IPS DF 19.7 (cell line): ENCODE data around the gene RNH1.
"Not testable (repeated sequence)": the region's sequence is repeated elsewhere in the genome, so short reads cannot be mapped to it uniquely, and the experiment has no call there.

ENCODE experiments used
- DNase-seq: peaks from one replicate; pipeline ENCODE4 v3.0.0-alpha.2; 2013; ENCODE audit warnings: low read depth, low spot score

RNH1 gene

GRCh38 chr11:477052-477715, 29.9 kb downstream of the RNH1 start:
- DNase-seq = no peak

- DNase-seq = no peak
These were observed 30.6 kb downstream of the RNH1 start for GRCh38 chr11:476416-476815.

- no peak for DNase-seq
These were observed 31.1 kb downstream of the RNH1 start for GRCh38 chr11:475941-476340.

DNA sequence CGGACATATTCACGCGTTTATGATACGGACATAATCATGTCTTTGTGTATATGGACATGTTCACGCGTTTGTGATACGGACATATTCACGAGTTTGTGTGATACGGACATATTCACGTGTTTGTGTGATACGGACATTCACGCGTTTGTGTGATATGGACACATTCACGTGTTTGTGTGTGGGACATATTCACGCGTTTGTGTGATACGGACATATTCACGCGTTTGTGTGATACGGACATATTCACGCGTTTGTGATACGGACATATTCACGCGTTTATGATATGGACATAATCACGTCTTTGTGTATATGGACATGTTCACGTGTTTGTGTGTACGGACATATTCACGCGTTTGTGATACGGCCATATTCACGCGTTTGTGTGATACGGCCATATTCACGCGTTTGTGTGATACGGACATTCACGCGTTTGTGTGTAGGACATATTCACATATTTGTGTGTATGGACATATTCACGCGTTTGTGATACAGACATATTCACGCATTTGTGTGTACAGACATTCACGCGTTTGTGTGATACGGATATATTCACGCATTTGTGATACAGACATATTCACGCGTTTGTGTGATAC, 32.0 kb downstream of the RNH1 start:
- DNase-seq = no peak

- DNase-seq = no peak
These were observed 32.9 kb downstream of the RNH1 start for GRCh38 chr11:473962-474785.

DNA sequence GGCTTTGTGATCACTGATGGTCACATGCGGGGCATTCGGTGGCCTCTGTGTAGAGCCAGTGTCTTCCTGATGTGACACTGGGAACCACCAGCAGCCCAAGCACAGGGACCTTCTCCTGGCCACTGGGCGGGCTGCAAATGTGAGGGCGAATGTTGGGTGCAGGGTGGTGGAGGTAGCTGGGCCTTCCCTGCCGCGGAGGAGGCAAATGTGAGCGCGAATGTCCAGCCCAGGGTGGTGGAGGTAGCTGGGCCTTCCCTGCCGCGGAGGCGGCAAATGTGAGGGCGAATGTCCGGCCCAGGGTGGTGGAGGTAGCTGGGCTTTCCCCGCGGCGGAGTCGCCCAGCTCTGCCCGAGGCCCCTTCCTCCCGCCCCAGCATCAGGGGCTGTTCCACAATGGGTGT, 33.6 kb downstream of the RNH1 start:
- DNase-seq = no peak

DNA sequence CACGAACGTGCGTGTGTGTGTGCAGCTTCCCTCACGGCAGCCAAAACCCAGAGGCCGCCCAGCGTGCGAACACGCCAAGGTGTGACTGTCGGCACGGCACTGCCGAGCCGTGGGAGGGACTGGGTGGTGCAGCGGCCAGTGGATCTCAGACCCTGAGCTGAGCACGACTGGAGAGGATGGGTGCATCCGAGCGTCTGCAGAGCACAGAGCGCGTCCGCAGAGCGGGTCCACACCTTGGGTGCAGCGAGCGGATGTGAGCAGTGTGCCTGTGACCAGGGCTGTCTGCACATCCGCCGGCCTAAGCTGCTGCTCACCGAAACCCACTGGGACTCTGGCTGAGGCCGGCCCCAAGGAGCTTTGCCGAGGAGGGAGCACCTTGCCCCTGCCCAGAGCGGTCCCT, 34.2 kb downstream of the RNH1 start:
- no peak for DNase-seq

DNA sequence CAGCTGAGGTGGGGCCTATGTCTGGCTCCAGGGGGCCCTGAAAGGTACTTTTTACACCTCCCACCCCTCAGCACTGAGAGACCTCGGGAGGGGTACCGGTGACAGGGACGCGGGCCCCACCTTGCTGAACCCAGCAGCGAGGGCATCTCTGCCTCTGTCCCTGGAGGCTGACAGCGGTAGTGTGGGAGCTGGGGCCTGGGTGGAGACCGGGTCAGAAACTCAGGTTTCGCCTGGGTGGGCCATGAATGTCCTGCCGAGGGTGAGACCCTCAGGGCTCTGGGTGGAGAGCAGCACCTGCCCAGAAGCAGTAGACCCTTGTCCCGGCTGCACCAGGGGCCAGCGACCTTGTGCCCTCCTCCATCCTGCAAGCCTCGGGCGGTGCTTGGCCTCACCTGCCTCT, 34.8 kb downstream of the RNH1 start:
- DNase-seq = no peak

DNA sequence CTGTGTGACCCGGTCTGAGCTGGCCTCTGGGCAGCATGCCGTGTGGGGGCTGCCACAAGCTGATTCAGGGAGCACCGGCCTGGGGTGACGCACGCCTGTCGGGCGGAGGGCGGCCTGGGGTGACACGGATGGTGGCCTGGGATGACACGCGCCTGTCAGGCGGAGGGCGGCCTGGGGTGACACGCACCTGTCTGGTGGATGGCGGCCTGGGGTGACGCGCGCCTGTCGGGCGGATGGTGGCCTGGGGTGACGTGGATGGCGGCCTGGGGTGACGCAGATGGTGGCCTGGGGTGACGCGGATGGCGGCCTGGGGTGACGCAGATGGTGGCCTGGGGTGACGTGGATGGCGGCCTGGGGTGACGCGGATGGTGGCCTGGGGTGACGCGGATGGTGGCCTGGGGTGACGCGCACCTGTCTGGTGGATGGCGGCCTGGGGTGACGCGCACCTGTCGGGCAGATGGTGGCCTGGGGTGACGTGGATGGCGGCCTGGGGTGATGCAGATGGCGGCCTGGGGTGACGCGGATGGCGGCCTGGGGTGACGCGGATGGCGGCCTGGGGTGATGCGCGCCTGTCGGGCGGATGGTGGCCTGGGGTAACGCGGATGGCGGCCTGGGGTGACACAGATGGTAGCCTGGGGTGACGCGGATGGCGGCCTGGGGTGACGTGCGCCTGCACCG, 35.4 kb downstream of the RNH1 start:
- DNase-seq = no peak

DNA sequence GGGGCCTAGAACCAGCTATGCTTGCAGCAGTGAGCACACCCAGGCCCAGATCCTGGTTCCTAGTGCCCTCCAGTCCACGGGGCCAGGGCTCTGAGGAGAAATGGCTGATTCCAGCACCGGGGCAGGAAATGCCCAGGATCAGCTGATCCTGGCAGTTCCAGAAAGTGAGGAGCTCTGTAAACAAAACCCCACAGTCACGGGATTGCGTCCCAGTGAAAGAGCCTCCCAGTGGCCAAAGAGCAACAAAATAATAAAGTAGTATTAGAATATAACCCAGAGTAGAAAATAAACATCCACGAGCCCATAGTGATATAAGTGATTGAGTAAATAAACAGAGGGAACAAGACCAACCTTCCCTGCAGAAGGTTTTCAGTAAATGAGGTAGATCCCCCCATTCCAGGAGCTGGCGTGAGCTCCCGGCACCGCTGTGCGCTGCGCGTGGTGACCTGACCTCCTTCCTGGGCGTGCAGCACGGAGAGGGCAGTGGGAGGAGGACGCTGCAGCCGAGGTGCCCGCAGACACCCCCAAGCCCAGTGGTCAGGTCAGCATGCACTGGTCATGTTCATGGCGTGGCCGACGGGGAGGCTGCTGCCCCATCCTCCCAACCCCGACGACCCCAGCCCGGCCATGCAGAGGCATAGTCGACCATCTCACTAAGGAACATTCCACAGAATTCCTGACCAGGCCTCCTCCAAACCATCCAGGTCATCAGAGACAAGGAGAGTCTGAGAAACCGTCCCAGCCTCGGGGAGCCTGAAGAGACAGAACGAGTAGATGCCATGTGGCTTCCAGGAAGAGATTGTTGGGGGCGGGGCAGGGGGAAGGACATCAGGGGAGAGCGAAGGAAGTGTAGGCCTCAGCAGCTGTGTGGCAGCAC, 37.1 kb downstream of the RNH1 start:
- DNase-seq = no peak

DNA sequence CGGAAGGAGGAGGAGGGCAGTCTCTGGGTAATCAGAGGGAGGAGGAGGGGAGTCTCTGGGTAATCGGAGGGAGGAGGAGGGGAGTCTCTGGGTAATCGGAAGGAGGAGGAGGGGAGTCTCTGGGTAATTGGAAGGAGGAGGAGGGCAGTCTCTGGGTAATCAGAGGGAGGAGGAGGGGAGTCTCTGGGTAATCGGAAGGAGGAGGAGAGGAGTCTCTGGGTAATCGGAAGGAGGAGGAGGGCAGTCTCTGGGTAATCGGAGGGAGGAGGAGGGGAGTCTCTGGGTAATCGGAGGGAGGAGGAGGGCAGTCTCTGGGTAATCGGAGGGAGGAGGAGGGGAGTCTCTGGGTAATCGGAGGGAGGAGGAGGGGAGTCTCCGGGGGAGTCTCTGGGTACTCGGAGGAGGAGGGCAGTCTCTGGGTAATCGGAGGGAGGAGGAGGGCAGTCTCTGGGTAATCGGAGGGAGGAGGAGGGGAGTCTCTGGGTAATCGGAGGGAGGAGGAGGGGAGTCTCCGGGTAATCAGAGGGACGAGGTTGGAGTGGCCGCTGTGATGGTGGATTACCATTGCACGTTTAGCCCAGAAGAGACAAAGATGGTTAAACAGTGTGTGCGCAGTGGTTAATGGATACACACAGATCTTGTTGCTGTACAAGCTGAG, 37.9 kb downstream of the RNH1 start:
- DNase-seq = not testable (repeated sequence)

DNA sequence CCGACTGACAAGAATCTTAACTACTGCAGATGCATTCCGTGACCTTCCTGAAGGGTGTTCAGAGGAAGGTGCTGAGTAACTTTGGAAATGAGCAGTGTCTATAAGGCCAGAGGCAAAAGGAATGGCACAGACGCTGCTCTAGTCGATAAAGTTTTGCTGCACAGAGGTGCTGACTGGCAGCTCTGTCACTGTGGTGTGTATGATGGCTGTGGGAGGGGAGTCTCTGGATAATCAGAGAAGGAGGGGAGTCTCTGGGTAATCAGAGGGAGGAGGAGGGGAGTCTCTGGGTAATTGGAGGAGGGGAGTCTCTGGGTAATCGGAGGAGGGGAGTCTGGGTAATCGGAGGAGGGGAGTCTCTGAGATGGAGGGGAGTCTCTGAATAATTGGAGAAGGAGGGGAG, 38.5 kb downstream of the RNH1 start:
- no peak for DNase-seq

GRCh38 chr11:468036-468435, 39.0 kb downstream of the RNH1 start:
- no peak for DNase-seq

- no peak for DNase-seq
These were observed 41.0 kb downstream of the RNH1 start for GRCh38 chr11:465896-466530.

- DNase-seq = no peak
These were observed 42.7 kb downstream of the RNH1 start for GRCh38 chr11:464316-464715.

GRCh38 chr11:462107-462890, 44.7 kb downstream of the RNH1 start:
- no peak for DNase-seq

DNA sequence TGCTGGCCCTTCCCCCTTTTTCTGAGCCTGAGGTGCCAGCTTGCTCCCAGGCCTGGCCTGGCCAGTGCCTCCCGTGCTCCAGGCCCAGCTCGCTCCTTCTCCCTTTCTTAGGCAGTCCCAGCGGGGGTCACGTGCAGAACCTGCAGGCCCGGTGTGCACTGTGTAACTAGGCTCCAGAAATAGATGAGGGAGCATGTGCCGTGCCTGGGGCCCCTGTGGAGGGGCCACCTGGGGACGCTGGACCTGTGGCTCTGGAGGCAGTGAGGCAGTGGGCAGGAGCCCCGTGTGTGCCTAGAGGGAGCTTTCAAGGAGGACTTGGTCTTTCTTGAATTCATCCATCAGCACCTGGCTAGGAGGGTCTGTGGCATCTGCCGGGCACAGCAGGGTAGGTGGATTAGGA, 45.4 kb downstream of the RNH1 start:
- DNase-seq = no peak

- DNase-seq = no peak
These were observed 46.5 kb downstream of the RNH1 start for GRCh38 chr11:460331-461199.
